GM12878 (cell line): ENCODE results near the gene DCAF5. TPM values are rescaled to one million over a fixed set of nuclear protein-coding genes. Genes with fewer than 3 reads are reported as not detected.

Source experiments
- ATAC-seq: fragments of 200-7000 bp; cut with Tn5 transposase; 3 replicates; pipeline ENCODE4 v1.9.1; 2020; ENCODE audit warnings: mild to moderate bottlenecking, moderate library complexity
- BruUV-seq: library from RNA; stranded (reverse); fragments of 400-500 nt; replicated peaks from 2 replicates; lab custom pipeline; 2021; lab: Mats Ljungman, UMichigan
- CTCF ChIA-PET: fragments of 300-600 bp; sonication (Branson Sonifier 250); formaldehyde crosslinking; extraction: SDS; loops from one replicate; lab custom pipeline; 2021; ENCODE audit warnings: inconsistent platforms; lab: Yijun Ruan, JAX
- POLR2A ChIA-PET: fragments of 350-600 bp; formaldehyde crosslinking; extraction: SDS; loops from one replicate; lab custom pipeline; 2021; ENCODE audit warnings: inconsistent platforms; lab: Charles Lee
- RAD21 ChIA-PET: fragments of 300-600 bp; sonication (Branson Sonifier 250); formaldehyde crosslinking; loops from one replicate; lab custom pipeline; 2023; ENCODE audit warnings: antibody characterized with exemption; ENCODE audit not compliant: unreplicated experiment; lab: Charles Lee
- SMC1A ChIA-PET: fragments of 300-600 bp; sonication (Branson Sonifier 250); formaldehyde crosslinking; loops from one replicate; lab custom pipeline; 2023; ENCODE audit not compliant: unreplicated experiment, uncharacterized antibody; lab: Charles Lee
- DNase-seq: peaks from one replicate; pipeline ENCODE4 v3.0.0-alpha.2; 2011; ENCODE audit warnings: low read depth, low spot score
- FAIRE-seq: peaks from 3 replicates; lab custom pipeline; 2011; peaks lifted over from hg19 to GRCh38; lab: Jason Lieb, UNC
- H2AFZ ChIP-seq: 2 replicates; pipeline ENCODE4 v1.6.0; 2011; ENCODE audit warnings: low read depth, low read length, control low read depth; ENCODE audit not compliant: control insufficient read depth
- H3K27ac ChIP-seq: 2 replicates; pipeline ENCODE4 v1.5.1; 2011; ENCODE audit warnings: control low read depth; ENCODE audit not compliant: control insufficient read depth, insufficient read depth
- H3K27me3 ChIP-seq, 2 experiments: replicated peaks in 1 of 2; 2 replicates each; pipeline versions ENCODE4 v1.6.0 to v1.6.1; 2011; ENCODE audit warnings: low read length in 1 of 2; ENCODE audit not compliant: control insufficient read depth in 2 of 2, insufficient read depth in 2 of 2
- H3K36me3 ChIP-seq, 2 experiments: 2 replicates each; pipeline ENCODE4 v1.5.1; 2011; ENCODE audit warnings: low read length in 1 of 2; ENCODE audit not compliant: control insufficient read depth in 2 of 2, insufficient read depth in 2 of 2
- H3K4me1 ChIP-seq: 2 replicates; pipeline ENCODE4 v1.6.1; 2011; ENCODE audit warnings: mild to moderate bottlenecking, low read length, moderate library complexity, mixed read lengths; ENCODE audit not compliant: control insufficient read depth, insufficient read depth
- H3K4me2 ChIP-seq: 2 replicates; pipeline ENCODE4 v1.6.0; 2011; ENCODE audit warnings: control low read depth; ENCODE audit not compliant: control insufficient read depth, insufficient read depth
- H3K4me3 ChIP-seq: fragments of 200-600 bp; sonication (generic); 2 replicates; pipeline ENCODE4 v1.5.1; 2016
- H3K79me2 ChIP-seq: 2 replicates; pipeline ENCODE4 v1.6.0; 2011; ENCODE audit warnings: low read length; ENCODE audit not compliant: control insufficient read depth, insufficient read depth
- H3K9ac ChIP-seq: 2 replicates; pipeline ENCODE4 v1.8.0; 2011; ENCODE audit warnings: low read length, control low read depth, mixed read lengths; ENCODE audit not compliant: control insufficient read depth, insufficient read depth
- H3K9me3 ChIP-seq: replicated peaks from 3 replicates; pipeline ENCODE4 v1.5.1; 2011; ENCODE audit warnings: mild to moderate bottlenecking, low read length; ENCODE audit not compliant: control insufficient read depth, insufficient read depth
- H4K20me1 ChIP-seq: 2 replicates; pipeline ENCODE4 v1.6.0; 2011; ENCODE audit not compliant: control insufficient read depth, insufficient read depth
- ZNF274 ChIP-seq: IDR thresholded peaks from one replicate; pipeline ENCODE4 v1.8.0; 2011; ENCODE audit not compliant: insufficient read length, insufficient read depth
- WGBS: methylation state at CpG from one replicate; pipeline ENCODE4 v1.1.6; 2016; ENCODE audit warnings: low lambda C conversion rate; ENCODE audit not compliant: insufficient replicate concordance, insufficient coverage; ENCODE audit errors: missing lambda C conversion rate; 5-methylcytosine and 5-hydroxymethylcytosine counted together
- in situ Hi-C: fragments of 300-500 bp; cut with MboI; formaldehyde crosslinking; loops from 9 replicates; pipeline ENCODE4 v1.14.3; 2018; ENCODE audit warnings: mixed read lengths
- intact Hi-C: fragments of 100-400 bp; cut with micrococcal nuclease; formaldehyde crosslinking; loops from one replicate; pipeline ENCODE4 v1.14.2; 2022; ENCODE audit not compliant: unreplicated experiment
- polyA plus RNA-seq, 11 experiments: library from polyadenylated mRNA; depleted of rRNA in 4 of 11; unstranded in 6 of 11; stranded (reverse) in 5 of 11; fragments of >200 nt; fragmentation: Nextera tagmentation in 4 of 11; fragmentation: Illumina TruSeq in 1 of 11; extraction: Ambion mirVana in 4 of 11; extraction: Trizol in 1 of 11; gene quantifications; 1 replicate in 1 of 11; 2 replicates in 10 of 11; pipeline versions ENCODE4 v1.2.1 to v1.2.3, GENCODE V29; 2011 to 2016; ENCODE audit warnings: inconsistent platforms in 2 of 11, missing spikeins in 2 of 11, low read depth in 1 of 11
- total RNA-seq, 4 experiments: library from RNA; depleted of rRNA in 3 of 4; stranded (reverse); fragments of >200 nt in 3 of 4; fragmentation: Illumina TruSeq in 1 of 4; extraction: Trizol in 1 of 4; gene quantifications; 2 replicates each; pipeline versions ENCODE4 v1.2.1 to v1.2.3, GENCODE V29; 2013 to 2021
- TF ChIP-seq, protein P1 (sequence below): fragments of 150-350 bp; IDR thresholded peaks from 2 replicates; pipeline ENCODE4 v1.6.1; 2016; ENCODE audit warnings: low read depth, low read length

DCAF5 gene
- total and polyA plus RNA-seq, 10 of the 15 experiments (the other 5 are each of a cell fraction or from before 2014, with no cell fraction given): 6.8 to 38.1 (median 19.1) TPM

DNA sequence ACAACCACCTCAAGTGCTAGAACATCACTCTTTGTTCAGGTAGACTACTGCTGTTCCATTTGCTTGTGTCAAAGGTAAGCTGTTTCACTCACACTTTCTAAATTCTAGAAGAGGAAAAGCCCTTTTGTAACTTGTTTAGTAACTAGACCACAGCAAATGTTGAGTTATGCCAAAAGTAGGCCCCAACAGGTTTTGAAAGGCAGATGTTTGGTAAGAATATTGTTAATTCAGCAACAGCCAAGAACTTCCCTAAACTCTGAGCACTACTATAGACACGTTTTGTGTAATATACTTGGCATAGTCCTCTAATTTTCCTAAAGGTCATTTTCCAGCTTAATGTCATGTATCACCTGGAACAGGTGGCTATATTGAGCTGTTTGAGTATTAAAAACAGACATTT, 79.0 kb downstream of the DCAF5 start (continued):
- TF ChIP-seq, protein P1, sequence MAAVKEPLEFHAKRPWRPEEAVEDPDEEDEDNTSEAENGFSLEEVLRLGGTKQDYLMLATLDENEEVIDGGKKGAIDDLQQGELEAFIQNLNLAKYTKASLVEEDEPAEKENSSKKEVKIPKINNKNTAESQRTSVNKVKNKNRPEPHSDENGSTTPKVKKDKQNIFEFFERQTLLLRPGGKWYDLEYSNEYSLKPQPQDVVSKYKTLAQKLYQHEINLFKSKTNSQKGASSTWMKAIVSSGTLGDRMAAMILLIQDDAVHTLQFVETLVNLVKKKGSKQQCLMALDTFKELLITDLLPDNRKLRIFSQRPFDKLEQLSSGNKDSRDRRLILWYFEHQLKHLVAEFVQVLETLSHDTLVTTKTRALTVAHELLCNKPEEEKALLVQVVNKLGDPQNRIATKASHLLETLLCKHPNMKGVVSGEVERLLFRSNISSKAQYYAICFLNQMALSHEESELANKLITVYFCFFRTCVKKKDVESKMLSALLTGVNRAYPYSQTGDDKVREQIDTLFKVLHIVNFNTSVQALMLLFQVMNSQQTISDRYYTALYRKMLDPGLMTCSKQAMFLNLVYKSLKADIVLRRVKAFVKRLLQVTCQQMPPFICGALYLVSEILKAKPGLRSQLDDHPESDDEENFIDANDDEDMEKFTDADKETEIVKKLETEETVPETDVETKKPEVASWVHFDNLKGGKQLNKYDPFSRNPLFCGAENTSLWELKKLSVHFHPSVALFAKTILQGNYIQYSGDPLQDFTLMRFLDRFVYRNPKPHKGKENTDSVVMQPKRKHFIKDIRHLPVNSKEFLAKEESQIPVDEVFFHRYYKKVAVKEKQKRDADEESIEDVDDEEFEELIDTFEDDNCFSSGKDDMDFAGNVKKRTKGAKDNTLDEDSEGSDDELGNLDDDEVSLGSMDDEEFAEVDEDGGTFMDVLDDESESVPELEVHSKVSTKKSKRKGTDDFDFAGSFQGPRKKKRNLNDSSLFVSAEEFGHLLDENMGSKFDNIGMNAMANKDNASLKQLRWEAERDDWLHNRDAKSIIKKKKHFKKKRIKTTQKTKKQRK: no peak

DNA sequence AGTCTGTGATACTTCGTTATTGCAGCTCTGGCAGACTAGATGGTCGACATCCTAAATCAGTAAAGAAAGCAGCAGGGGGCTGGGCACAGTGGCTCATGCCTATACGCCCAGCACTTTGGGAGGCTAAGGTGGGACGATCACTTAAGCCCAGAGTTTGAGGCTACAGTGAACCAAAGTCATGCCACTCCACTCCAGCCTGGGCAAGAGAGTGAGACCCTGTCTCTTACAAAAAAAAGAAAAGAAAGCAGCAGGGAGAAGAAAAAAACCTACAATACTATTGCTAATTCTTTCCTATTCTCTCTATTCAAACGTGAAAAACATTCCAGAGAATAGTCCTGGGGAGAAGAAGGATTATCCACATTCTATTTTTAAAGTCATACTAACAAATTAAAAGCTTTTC, 79.5 kb downstream of the DCAF5 start:
- ChIA-PET POLR2A (no interaction called here), RAD21 (no interaction called here), CTCF (interaction anchor here (1.0 to 1.5 kb wide), 4 partner anchors 9 to 162 kb away, joined by 3 to 7 read pairs (median 3); no protein-coding TSS in a partner anchor), SMC1A (interaction anchor here (1.0 to 1.3 kb wide), 3 partner anchors 10 to 162 kb away, joined by 3 to 5 read pairs (median 5); no protein-coding TSS in a partner anchor)
- BruUV-seq: no TSS peak
- Histone ChIP-seq H3K27me3 (no peaks in the 10 kb centered on the region), H3K4me2 (no peak overlapping the region), H3K9me3 (no peaks in the 10 kb centered on the region), H3K36me3 (peaks cover 0 to 19% of the 10 kb centered on the region in 2 experiments), H3K79me2 (no peaks in the 10 kb centered on the region), H2AFZ (no peak overlapping the region), H3K9ac (no peak overlapping the region), H3K27ac (no peak overlapping the region), H3K4me3 (no peak overlapping the region), H3K4me1 (peaks cover 8% of the 10 kb centered on the region), H4K20me1 (no peaks in the 10 kb centered on the region)
- DNase-seq (no peak), ATAC-seq (no peak), FAIRE-seq (no peak)
- intact Hi-C loops: no loop called here
- in situ Hi-C loops: no loop called here
- TF ChIP-seq ZNF274: no peak
- WGBS: 88% methylated on average over 5 of the region's 5 CpGs
